Left ventricle myocardium inferior (tissue), 1 donor: Measurements from ENCODE around the gene DENND1A. TPM values are rescaled to one million over a fixed set of nuclear protein-coding genes. Genes with fewer than 3 reads are reported as not detected.
"Not testable (repeated sequence)": the region's sequence is repeated elsewhere in the genome, so short reads cannot be mapped to it uniquely, and the experiment has no call there.

Experiments used
- DNase-seq: peaks from one replicate; pipeline ENCODE4 v3.0.0-alpha.2; 2020
- H3K27ac ChIP-seq: fragments of 200-600 bp; replicated peaks from 2 replicates; pipeline ENCODE4 v1.8.0; 2021
- H3K27me3 ChIP-seq: fragments of 200-600 bp; 2 replicates; pipeline ENCODE4 v1.8.0; 2021; ENCODE audit warnings: low read depth
- H3K36me3 ChIP-seq: fragments of 200-600 bp; 2 replicates; pipeline ENCODE4 v1.8.0; 2021
- H3K4me1 ChIP-seq: fragments of 200-600 bp; 2 replicates; pipeline ENCODE4 v1.8.0; 2021
- H3K4me3 ChIP-seq: fragments of 200-600 bp; 2 replicates; pipeline ENCODE4 v1.8.0; 2021; ENCODE audit warnings: mild to moderate bottlenecking, moderate library complexity
- H3K9me3 ChIP-seq: fragments of 200-600 bp; replicated peaks from 2 replicates; pipeline ENCODE4 v1.8.0; 2021
- CTCF ChIP-seq: fragments of 200-600 bp; IDR thresholded peaks from 2 replicates; pipeline ENCODE4 v1.8.0; 2021; ENCODE audit warnings: antibody characterized with exemption, mild to moderate bottlenecking, borderline replicate concordance
- intact Hi-C: fragments of 100-400 bp; cut with micrococcal nuclease; formaldehyde crosslinking; loops from one replicate; pipeline ENCODE4 v1.11.0; 2022
- total RNA-seq: library from RNA; stranded (reverse); fragmentation: NEBNext Ultra II Directional; extraction: Animal tissue kit (Norgen Biotek cat#: 25700); gene quantifications from one replicate; pipeline ENCODE4 v1.2.1, GENCODE V29; 2021
- donor health status: DM: no; HTN: yes; CAD: no; lungs with severe emphysema.

Gene DENND1A
- total RNA-seq, 1 donor from 2014 or later = 12.2 TPM

- intact Hi-C loops = no loop called here
Observed at GRCh38 chr9:123946101-123946821, 16.3 kb upstream of the DENND1A start.

GRCh38 chr9:123945532-123945931 lies 15.6 kb upstream of the DENND1A start:
- no peaks in the 10 kb centered on the region for H3K27me3 ChIP-seq
- no peaks in the 10 kb centered on the region for H3K4me1 ChIP-seq
- DNase-seq = no peak
- TF ChIP-seq CTCF = no peak
- intact Hi-C loops = no loop called here
- H3K9me3 ChIP-seq = no peaks in the 10 kb centered on the region
- H3K36me3 ChIP-seq = no peaks in the 10 kb centered on the region
- H3K27ac ChIP-seq = no peak overlapping the region
- H3K4me3 ChIP-seq = no peak overlapping the region

More at GRCh38 chr9:123946101-123946821, 16.3 kb upstream of the DENND1A start:
- TF ChIP-seq CTCF = no peak
- H3K27me3 ChIP-seq = peaks cover 3% of the 10 kb centered on the region
- no peaks in the 10 kb centered on the region for H3K9me3 ChIP-seq
- H3K36me3 ChIP-seq = no peaks in the 10 kb centered on the region
- H3K4me3 ChIP-seq = no peak overlapping the region
- DNase-seq = no peak
- no peak overlapping the region for H3K27ac ChIP-seq
- no peaks in the 10 kb centered on the region for H3K4me1 ChIP-seq

GRCh38 chr9:123944464-123944863 lies 14.5 kb upstream of the DENND1A start:
- H3K4me3 ChIP-seq, H3K4me1 ChIP-seq, intact Hi-C loops, H3K27ac ChIP-seq, H3K27me3 ChIP-seq, H3K36me3 ChIP-seq, DNase-seq, H3K9me3 ChIP-seq: not testable (repeated sequence)

- TF ChIP-seq CTCF = no peak
Observed at GRCh38 chr9:123943671-123944070, 13.7 kb upstream of the DENND1A start.

GRCh38 chr9:123942542-123942941 lies 12.6 kb upstream of the DENND1A start:
- no peak overlapping the region for H3K27ac ChIP-seq
- no peak for TF ChIP-seq CTCF
- no peak for DNase-seq
- no peaks in the 10 kb centered on the region for H3K4me1 ChIP-seq
- H3K9me3 ChIP-seq = no peaks in the 10 kb centered on the region
- intact Hi-C loops = no loop called here
- H3K4me3 ChIP-seq = no peak overlapping the region
- H3K27me3 ChIP-seq = peaks cover 4% of the 10 kb centered on the region
- H3K36me3 ChIP-seq = no peaks in the 10 kb centered on the region

More at GRCh38 chr9:123943671-123944070, 13.7 kb upstream of the DENND1A start:
- peaks cover 4% of the 10 kb centered on the region for H3K27me3 ChIP-seq
- intact Hi-C loops = no loop called here
- no peaks in the 10 kb centered on the region for H3K36me3 ChIP-seq
- no peaks in the 10 kb centered on the region for H3K4me1 ChIP-seq
- no peak overlapping the region for H3K4me3 ChIP-seq
- H3K9me3 ChIP-seq = no peaks in the 10 kb centered on the region
- no peak for DNase-seq
- no peak overlapping the region for H3K27ac ChIP-seq

- Histone ChIP-seq H3K27ac (no peak overlapping the region), H3K9me3 (no peaks in the 10 kb centered on the region), H3K4me3 (no peak overlapping the region), H3K36me3 (no peaks in the 10 kb centered on the region), H3K4me1 (no peaks in the 10 kb centered on the region), H3K27me3 (peaks cover 4% of the 10 kb centered on the region)
- intact Hi-C loops = no loop called here
- no peak for DNase-seq
- TF ChIP-seq CTCF = no peak
Observed at GRCh38 chr9:123941524-123942070, 11.7 kb upstream of the DENND1A start.
